Femur (tissue), 1 donor: Measurements from ENCODE around the gene FOLH1.
"Not testable (repeated sequence)": the region's sequence is repeated elsewhere in the genome, so short reads cannot be mapped to it uniquely, and the experiment has no call there.

Experiments used
- DNase-seq: peaks from one replicate; pipeline ENCODE4 v3.0.0-alpha.2; 2017

The FOLH1 gene

GRCh38 chr11:49208006-49208721, at the start of gene FOLH1:
Gene FOLH1 (minus strand): TSS chr11:49208602. CDS start chr11:49208409, 193 bp downstream.
- DNase-seq = peak; percentile 69

GRCh38 chr11:49255148-49255547, 46.7 kb upstream of the FOLH1 start:
- DNase-seq = not testable (repeated sequence)

GRCh38 chr11:49251212-49251611, 42.8 kb upstream of the FOLH1 start:
- DNase-seq = not testable (repeated sequence)

- DNase-seq = not testable (repeated sequence)
Measured at GRCh38 chr11:49250398-49251115, 42.2 kb upstream of the FOLH1 start.

GRCh38 chr11:49249363-49249762, 41.0 kb upstream of the FOLH1 start:
- DNase-seq = not testable (repeated sequence)

GRCh38 chr11:49233685-49234084, 25.3 kb upstream of the FOLH1 start:
- DNase-seq = not testable (repeated sequence)

- not testable (repeated sequence) for DNase-seq
Measured at GRCh38 chr11:49233019-49233418, 24.6 kb upstream of the FOLH1 start.

GRCh38 chr11:49231725-49232124, 23.3 kb upstream of the FOLH1 start:
- not testable (repeated sequence) for DNase-seq

GRCh38 chr11:49230534-49230933, 22.1 kb upstream of the FOLH1 start:
- peak; percentile 22 for DNase-seq

GRCh38 chr11:49230001-49230400, 21.6 kb upstream of the FOLH1 start:
- DNase-seq = not testable (repeated sequence)

GRCh38 chr11:49229136-49229535, 20.7 kb upstream of the FOLH1 start:
- not testable (repeated sequence) for DNase-seq

GRCh38 chr11:49225255-49225785, 16.9 kb upstream of the FOLH1 start:
- not testable (repeated sequence) for DNase-seq

GRCh38 chr11:49221112-49221511, 12.7 kb upstream of the FOLH1 start:
- no peak for DNase-seq

GRCh38 chr11:49213026-49213560, 4.7 kb upstream of the FOLH1 start:
- DNase-seq = no peak

- DNase-seq = not testable (repeated sequence)
Measured at GRCh38 chr11:49206999-49207398, 1.4 kb downstream of the FOLH1 start.

- DNase-seq = no peak
Measured at GRCh38 chr11:49202287-49202976, 6.0 kb downstream of the FOLH1 start.

GRCh38 chr11:49196775-49197174, 11.6 kb downstream of the FOLH1 start:
- not testable (repeated sequence) for DNase-seq

GRCh38 chr11:49196002-49196401, 12.4 kb downstream of the FOLH1 start:
- not testable (repeated sequence) for DNase-seq

GRCh38 chr11:49190287-49190686, 18.1 kb downstream of the FOLH1 start:
- not testable (repeated sequence) for DNase-seq

GRCh38 chr11:49186225-49186624, 22.2 kb downstream of the FOLH1 start:
- not testable (repeated sequence) for DNase-seq

- not testable (repeated sequence) for DNase-seq
Measured at GRCh38 chr11:49185597-49185996, 22.8 kb downstream of the FOLH1 start.

- DNase-seq = not testable (repeated sequence)
Measured at GRCh38 chr11:49184756-49185155, 23.6 kb downstream of the FOLH1 start.

- not testable (repeated sequence) for DNase-seq
Measured at GRCh38 chr11:49177936-49178335, 30.5 kb downstream of the FOLH1 start.
